NOMO-1 treated with dmso at 0.1 percent for 144 hours (cell line): ENCODE results near the gene ARL4D.
"Not testable (repeated sequence)": the region's sequence is repeated elsewhere in the genome, so short reads cannot be mapped to it uniquely, and the experiment has no call there.

Experiments
- DNase-seq: peaks from one replicate; lab custom pipeline; 2025; ENCODE audit not compliant: unreplicated experiment; lab: John Stamatoyannopoulos, UW

Gene ARL4D

DNA sequence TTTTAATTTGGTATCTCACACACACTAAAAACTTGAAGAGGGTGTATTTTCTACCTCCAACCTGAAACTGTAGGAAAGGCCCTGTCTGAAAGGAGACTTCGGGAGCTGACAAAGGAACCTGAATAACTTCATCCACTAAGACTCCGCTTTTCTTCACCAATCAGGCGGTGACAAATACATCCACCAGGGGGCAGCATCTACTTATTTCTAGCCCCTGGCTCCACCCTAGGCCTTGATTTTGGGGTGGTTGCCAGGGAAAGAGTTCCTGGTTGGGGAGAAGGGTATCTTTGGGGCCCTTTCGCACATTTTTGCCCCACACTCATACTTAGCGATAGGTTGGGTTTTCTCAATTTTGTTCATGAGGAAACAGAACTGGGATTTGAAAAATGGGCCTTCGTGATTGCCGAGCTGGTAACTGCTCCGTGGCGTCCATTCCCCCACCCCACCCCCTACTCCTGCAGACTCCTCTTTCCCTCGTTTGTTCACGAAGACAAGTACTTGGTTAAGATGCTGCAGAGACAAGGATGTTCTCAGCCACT, 4.8 kb upstream of the ARL4D start:
- peak; percentile 56 for DNase-seq

DNA sequence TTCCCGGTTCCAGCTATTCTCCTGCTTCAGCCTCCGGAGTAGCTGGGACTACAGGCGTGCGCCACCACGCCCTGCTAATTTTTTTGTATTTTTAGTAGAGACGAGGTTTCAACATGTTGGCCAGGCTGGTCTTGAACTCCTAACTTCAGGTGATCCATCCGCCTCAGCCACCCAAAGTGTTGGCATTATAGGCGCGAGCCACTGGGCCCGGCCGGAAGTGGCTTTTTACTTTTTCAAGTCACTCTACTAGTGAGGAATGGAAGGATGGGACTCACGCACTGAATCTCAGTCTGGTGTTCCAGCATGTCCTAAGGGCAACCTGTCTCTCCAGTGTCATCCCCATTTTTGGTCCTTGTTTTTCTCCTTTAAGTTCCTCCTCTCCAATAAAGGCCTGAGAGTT, 4.1 kb upstream of the ARL4D start:
- DNase-seq = not testable (repeated sequence)

DNA sequence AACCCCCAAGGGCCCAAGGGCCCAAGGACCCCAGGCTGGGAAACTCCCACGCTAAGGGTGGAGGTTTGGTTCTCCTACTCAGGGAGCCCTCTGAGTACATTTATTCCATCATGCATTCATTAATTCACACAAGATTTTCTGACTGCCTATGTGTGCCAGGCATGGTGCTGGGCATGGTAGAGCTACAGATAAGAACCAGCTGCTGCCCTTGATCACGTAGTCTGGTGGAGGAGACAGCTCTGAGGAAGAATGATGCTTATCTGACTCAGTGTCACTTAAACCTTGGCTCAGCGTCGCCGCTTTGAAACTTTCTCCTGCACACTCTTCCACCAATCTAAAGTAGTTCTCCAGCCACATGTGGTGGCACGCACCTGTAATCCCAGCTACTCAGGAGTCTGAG, 3.6 kb upstream of the ARL4D start:
- no peak for DNase-seq

DNA sequence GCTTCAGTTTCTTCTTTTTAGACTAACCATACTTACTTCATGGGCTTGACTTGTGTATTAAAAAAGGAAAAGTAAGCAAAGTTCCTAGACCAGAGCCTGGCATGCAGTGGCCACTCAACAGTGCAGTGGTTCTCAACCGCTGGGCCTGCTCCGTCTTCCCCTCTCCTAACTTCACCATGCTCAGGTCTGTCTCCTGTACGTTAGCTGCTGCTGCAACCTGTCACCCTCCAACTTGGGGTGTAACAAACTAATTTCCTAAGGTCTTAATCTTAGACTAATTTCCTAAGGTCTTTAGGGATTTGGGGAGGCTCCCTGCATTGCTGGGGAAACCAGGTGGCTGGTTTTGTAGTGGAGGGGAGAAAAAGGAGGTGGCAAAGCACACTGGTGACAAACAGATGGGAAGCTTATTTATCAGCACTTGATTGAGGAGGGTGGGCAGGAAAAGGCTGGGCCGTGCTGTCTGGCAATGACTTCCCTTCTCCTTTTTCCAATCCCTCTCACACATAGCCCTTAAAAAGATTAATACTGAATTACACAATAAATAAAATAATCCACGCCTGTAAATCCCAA, 2.2 kb upstream of the ARL4D start:
- no peak for DNase-seq

DNA sequence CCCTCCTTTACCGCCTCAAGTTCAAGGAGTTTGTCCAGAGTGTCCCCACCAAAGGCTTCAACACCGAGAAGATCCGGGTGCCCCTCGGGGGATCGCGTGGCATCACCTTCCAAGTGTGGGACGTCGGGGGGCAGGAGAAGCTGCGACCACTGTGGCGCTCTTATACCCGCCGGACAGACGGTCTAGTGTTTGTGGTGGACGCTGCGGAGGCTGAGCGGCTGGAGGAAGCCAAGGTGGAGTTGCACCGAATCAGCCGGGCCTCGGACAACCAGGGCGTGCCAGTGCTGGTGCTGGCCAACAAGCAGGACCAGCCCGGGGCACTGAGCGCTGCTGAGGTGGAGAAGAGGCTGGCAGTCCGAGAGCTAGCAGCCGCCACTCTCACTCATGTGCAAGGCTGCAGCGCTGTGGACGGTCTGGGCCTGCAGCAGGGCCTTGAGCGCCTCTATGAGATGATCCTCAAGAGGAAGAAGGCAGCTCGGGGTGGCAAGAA, 1.1 kb downstream of the ARL4D start:
- no peak for DNase-seq

DNA sequence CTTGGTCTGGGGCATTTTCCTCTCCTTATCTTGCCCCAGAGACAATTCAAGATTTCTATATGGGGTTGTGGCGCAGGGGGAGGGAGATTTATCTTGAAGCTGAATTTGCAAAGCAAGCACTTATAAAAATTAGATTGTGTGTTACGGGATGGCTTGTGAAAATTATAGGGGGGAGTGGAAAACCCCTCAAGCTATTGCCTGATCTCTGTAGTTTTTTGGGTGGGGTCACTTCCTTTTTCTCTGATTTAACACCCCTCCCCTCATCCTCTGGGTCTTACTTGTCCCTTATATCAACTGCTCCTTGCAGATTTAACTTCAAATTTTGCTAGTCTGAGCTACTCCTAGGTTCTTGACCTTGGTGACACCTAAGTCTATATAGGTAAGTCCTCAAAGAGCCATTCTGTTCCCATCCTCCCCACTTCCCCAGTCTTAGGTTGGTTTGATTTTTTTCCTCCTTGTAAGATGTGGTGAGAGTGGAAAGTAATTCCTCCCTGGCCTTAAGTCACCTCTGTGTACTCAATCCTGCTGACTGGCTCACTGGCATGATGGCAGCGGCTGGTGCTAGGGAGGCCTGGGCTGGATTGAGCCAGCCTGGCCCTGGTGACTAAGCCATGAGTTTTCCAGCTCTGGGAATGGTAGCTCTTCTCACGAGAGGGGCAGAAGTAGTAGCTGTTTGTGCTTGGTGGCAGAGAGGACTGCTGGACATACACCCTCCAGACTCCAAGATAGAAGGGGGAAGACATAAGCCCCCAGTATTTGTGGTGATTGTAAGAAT, 2.3 kb downstream of the ARL4D start:
- no peak for DNase-seq

DNA sequence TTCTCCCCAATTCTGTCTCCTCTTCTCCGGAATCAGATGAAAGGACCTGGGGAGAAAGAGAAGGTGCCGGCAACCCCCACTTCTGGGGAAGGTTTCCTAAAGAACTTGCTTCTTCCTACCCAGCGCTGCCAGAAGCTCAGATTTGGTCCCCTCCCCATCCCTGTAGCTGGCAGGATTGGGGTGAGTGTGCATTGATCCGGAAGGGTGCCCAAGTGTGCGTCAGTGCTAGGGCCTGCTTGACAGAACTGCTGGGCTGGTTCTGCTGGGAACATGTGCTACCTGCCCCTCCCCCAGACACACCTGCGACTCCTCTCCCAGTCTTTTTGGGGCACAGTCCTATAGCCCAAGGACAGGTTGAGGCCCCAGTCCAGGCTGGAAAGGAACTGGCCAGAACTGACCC, 3.3 kb downstream of the ARL4D start:
- no peak for DNase-seq

DNA sequence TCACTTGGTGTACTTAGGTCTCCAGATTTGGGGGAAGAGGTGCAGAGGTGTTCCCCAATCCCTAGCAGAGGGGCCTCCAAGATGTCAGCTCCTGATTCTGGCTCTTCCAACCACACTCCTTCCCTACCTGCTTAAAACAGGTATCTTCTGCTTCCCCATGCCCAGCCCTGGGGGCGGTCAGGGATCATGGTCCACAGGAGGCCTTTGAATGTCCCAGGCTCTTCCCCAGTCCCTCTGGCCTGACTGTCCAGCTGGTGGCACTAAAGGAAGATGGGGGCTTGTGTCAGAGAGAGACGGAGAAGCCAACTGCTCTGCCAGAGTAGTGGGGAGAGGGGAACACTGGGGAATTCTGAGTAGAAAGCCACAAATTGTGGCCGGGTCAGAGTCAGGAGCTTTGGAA, 3.8 kb downstream of the ARL4D start:
- DNase-seq = no peak

DNA sequence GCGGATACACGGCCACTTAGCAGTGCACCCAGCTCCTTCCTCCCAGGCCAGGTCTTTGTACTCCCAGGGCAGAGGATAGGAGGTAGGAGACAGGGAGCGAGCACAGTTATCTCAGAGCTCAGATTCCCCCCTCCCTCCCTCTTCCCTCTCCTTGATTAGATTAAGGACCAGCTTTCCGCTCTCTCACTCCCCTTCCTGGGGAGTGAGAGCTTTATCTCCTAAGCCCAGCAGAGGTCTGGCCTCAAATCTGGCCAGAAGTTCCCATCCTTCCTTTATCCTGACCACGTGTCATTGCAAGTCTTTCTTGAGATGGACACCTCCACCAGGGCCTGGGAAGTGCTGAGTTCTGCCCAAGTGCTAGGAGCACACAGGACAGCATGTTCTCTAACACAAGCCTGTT, 5.1 kb downstream of the ARL4D start:
- no peak for DNase-seq

DNA sequence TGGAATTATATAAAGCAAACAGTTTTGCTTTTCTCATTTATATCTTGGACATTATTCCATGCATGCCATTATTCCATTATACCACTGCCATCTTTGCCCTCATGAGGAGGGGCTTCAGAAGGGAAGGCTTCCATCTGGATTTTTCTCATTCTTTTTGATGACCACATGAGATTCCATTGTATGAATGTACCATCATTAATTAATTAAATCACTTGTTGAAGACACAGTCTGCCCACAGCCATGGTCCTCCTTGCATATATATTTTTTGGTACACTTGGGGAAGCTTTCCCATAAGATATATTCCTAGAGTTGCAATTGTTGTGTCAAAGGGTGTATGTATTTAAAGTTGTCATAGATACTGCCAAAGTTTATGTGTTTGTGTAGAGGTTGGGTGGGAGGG, 7.1 kb downstream of the ARL4D start:
- no peak for DNase-seq

DNA sequence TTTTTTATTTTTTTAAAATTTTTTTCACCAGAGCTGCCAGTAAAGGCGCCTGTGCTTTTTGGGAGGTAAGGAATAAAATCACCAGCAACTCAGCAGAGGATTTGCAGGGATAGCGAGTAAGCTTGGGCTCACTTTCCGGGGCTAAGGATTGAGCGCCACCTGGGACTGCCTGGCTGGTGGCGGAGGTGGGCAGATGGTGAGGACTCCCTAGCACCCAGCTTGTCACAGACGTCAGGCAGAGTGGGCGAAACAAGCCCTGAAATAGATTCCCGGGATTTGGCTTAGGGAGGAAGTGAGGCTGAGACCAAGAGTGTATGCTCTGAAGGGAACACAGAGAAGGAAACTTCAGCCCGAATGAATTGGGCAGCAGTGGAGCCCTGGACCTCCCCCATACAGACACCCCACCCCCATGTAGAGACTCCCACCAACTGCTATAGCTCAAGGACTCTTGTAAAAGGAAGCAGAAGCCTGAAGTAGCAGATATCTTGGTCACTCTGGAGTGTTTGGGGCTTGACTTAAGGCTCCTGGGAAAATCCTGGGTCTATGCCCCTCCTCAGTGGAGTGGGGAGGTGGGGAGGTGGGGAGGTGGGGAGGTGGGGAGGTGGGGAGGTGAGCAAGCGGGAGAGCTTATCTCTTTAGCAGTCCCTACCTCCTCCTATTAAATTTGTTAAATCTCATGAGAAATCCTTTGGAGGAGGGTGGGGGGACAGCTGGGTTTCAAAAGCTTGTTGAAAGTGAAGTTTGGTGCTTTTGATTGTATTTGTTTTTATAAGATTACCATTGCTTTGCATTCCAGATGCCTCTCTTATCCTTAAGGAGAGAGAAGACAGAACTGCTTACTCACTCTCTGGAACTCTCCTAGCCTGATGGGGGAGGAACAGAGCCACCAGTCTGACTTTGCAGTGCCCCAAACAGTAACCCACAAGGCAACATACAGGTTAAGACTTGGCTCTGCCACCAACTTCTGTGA, 8.2 kb downstream of the ARL4D start:
- DNase-seq = no peak

DNA sequence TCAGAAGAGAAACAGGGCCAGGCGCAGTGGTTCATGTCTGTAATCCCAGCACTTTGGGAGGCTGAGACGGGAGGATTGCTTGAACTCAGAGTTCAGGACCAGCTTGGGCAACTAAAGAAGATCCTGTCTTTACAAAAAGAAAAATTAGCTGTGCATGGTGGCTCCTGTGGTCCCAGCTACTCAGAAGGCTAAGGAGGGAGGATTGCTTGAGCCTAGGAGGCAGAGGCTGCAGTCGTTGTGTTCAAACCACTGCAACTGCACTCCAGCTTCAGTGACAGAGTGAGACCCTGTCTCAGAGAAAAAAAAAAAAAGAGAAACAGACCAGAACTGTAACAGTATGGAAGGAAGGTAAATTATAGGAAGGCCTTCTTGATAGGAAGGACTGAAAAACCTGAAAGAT, 10.3 kb downstream of the ARL4D start:
- no peak for DNase-seq

DNA sequence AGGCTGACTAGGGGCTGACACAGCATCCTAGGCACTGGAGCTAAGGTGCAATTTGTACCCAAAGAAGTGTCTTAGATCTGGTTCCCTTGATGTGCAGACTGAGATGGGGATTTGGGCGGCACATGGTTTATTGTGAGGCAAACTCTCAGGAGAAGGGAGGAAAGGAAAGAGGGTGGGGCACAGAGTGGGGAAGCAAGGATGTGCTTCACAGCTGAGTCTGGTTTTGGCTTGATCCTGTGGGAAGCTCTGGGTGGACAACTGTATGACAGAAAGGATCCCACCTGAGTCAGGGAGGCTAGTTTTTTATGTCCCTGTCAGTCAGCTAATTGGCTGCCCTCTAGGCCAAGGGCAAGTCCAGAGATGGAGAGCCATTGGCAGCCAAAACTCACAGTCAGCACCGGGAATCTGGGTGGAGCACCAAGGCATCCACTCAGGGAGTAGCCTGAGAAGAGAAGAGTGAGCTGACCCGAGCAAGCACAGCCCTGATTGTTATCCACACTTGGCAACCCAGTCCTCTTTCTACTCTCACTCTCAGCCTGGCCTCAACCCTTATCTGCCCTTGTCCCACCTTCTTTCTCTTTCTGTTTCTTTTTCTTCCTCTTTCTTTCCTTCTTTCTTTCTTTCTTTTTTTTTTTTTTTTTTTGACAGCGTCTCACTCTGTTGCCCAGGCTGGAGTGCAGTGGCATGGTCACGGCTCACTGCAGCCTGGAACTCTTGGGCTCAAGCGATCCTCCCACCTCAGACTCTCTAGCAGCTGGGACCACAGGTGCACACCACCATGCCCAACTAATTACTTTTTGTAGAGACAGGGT, 12.0 kb downstream of the ARL4D start:
- no peak for DNase-seq

DNA sequence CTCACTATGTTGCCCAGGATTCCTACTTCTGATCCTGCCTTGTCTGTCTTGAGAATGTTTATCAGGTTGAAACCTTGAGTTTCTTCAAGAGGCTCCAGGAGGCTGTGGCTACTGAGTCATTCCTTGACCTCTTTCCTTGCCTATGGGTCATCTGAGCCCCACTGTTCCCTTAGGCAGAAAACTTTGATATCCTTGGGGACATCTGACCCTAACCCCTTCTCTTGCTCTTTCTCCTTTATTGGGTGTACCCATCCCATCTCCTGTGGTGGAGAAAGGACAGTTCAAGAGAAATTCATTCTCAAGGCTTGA, 12.5 kb downstream of the ARL4D start:
- DNase-seq = no peak

DNA sequence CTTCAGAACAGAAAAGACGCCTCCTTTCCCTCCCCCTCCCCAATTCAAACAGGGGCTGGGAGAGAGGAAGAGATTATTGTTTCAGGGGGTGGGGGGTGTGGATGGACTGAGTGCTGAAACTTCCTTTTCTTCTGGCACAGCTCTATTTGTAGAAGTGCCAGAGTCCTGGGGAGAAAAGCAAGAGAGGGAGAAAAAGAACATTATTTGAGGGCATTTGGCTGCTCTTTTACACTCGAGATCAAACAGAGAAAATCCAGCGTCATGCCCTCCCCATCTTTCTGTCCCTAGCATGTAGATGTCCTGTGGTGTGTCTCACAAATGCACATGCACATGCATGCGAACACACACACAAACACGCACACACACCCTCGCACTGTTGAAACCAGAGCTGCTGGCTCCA, 13.0 kb downstream of the ARL4D start:
- DNase-seq = no peak

DNA sequence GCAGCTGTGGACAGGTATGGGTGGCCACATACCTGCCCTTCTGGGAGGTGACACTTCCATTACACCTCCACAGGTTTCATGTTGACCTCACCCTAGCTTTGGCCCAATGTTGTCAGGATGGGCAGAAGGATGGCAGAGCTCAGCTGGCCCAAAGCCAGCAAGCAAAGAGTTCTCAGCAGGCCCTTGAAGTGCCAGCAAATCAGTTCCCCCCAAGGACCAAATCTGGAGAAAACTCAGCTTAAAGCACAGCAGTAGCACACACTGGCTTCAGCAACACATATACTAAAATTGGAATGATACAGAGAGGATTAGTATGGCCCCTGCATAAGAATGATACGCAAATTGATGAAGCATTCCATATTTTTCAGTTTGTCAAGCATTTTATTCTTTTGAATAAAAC, 13.4 kb downstream of the ARL4D start:
- no peak for DNase-seq

DNA sequence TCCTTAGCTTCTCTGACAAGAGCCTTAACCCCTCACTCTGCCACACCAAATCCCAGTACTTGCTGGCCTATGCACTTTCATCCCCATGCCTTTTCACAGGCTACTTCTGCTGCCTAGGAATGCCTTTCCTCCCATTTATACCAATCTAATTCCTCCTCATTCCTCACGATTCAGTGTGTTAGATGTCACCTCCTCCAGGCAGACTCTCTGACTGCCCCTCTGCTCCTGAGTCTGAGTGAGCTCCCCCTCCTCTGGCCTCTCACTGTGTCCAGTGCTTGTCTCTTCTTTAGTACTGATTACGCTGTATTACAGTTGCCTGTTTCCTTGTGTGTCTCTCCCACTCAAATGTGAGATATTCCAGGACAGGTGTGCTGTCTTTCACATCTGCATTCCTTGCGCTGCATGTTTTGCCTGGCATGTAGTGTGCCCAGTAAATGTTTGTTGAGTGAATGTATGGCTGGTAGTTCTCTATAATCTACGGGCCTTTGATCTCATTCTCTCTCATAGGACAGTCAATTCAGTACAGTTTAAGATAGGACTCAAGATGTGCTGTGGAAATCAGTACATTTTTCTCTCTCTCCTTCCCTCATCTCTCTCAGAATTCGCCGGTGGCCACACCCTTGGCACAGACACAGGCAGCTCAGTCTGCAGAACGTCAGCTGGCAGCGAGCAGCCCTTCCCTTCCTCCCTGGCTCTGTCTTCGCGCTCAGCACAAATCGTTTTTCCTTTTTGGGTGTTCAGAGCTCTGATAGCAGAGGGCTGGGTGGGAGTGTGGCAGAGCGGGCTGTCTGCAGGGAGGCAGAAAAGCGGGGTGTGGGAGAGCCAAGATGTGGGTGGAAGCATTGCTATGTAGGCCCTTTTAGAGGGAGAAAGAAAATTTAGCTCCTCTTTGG, 18.5 kb downstream of the ARL4D start:
- DNase-seq = no peak

DNA sequence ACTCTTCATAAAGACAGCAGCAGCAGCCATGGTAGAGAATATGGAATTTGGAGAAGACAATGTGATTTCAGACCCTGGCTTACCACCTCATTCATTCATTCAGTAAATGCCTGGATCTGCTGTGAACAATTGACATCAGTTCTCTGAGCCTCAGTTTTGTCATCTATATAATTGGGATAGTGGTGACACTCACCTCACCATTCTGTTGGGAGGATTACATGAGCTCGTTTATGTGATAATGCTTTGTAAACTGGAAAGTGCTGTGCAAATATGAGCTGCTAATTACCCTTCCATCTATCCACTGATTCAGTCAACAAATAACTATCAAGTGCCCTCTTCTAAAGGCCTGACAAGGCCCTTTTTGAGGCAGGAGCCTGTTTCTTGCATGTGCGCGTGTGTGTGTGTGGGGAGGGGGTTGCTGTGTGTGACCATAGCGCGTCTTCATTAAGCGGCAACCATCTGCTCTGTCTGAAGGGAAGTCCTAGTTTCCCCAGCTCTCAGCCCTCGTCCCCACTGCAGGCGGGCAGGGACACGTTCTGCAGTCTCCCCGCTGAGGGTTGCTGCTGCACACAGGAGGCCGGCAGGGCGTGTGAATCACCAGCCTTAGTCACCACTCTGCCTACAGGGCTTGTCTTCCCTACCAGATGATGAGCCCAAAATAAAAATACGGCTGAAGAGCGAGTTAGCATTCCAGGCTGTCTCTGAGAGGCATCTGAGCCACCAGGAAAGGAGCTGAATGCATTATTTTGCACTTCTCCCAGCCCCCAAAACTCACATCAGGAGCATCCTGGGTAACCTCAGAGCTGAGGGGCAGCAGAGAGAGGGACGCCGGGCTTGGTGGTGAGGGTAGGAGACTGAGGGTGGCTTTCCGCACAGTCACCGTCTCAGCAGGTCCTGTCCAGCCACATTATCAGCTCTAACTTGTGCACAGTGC, 19.9 kb downstream of the ARL4D start:
- peak; percentile 72 for DNase-seq
